GM21360 (cell line): ENCODE data around the gene C1QTNF8.

ENCODE experiments used
- ATAC-seq: cut with Tn5 transposase; IDR thresholded peaks from one replicate; pipeline ENCODE4 v1.9.1; 2021; ENCODE audit warnings: mild to moderate bottlenecking, moderate library complexity; ENCODE audit not compliant: unreplicated experiment

C1QTNF8 gene

GRCh38 chr16:1066584-1067172 lies 29.4 kb downstream of the C1QTNF8 start:
- ATAC-seq, result no peak

GRCh38 chr16:1065469-1066128 lies 30.4 kb downstream of the C1QTNF8 start:
- no peak for ATAC-seq

- no peak for ATAC-seq
These were observed 32.3 kb downstream of the C1QTNF8 start for GRCh38 chr16:1063728-1064127.

GRCh38 chr16:1062895-1063294 lies 33.1 kb downstream of the C1QTNF8 start:
- ATAC-seq, result no peak

GRCh38 chr16:1061769-1062505 lies 34.1 kb downstream of the C1QTNF8 start:
- no peak for ATAC-seq

GRCh38 chr16:1060416-1061340 lies 35.4 kb downstream of the C1QTNF8 start:
- no peak for ATAC-seq

- ATAC-seq, result no peak
These were observed 36.7 kb downstream of the C1QTNF8 start for GRCh38 chr16:1059310-1059709.

GRCh38 chr16:1058216-1058615 lies 37.8 kb downstream of the C1QTNF8 start:
- no peak for ATAC-seq

GRCh38 chr16:1057252-1057932 lies 38.7 kb downstream of the C1QTNF8 start:
- no peak for ATAC-seq

GRCh38 chr16:1056196-1056595 lies 39.8 kb downstream of the C1QTNF8 start:
- no peak for ATAC-seq

- ATAC-seq, result no peak
These were observed 40.5 kb downstream of the C1QTNF8 start for GRCh38 chr16:1055557-1055924.

- ATAC-seq, result no peak
These were observed 41.1 kb downstream of the C1QTNF8 start for GRCh38 chr16:1054660-1055556.

GRCh38 chr16:1053700-1054368 lies 42.2 kb downstream of the C1QTNF8 start:
- ATAC-seq, result no peak

GRCh38 chr16:1053121-1053521 lies 42.9 kb downstream of the C1QTNF8 start:
- ATAC-seq, result no peak

- ATAC-seq, result no peak
These were observed 43.3 kb downstream of the C1QTNF8 start for GRCh38 chr16:1052721-1053120.

GRCh38 chr16:1051446-1051845 lies 44.6 kb downstream of the C1QTNF8 start:
- no peak for ATAC-seq

- ATAC-seq, result no peak
These were observed 45.1 kb downstream of the C1QTNF8 start for GRCh38 chr16:1050921-1051320.

GRCh38 chr16:1050516-1050915 lies 45.5 kb downstream of the C1QTNF8 start:
- ATAC-seq, result no peak

- ATAC-seq, result no peak
These were observed 46.1 kb downstream of the C1QTNF8 start for GRCh38 chr16:1049976-1050247.
